Retinal pigment epithelial cell (primary cell): Measurements from ENCODE around the gene CHRM5.

ENCODE experiments used
- DNase-seq: peaks from one replicate; pipeline ENCODE4 v3.0.0-alpha.2; 2010; ENCODE audit warnings: low read depth
- H3K4me3 ChIP-seq: 2 replicates; pipeline ENCODE4 v1.5.1; 2011; ENCODE audit warnings: mild to moderate bottlenecking, low read length, control low read depth, moderate library complexity
- TF ChIP-seq, protein P1 (sequence below): conservative IDR thresholded peaks from 2 replicates; pipeline ENCODE4 v1.5.1; 2011; ENCODE audit warnings: low read depth, low read length, control low read depth, inconsistent platforms

The CHRM5 gene

GRCh38 chr15:34038871-34039789 is 70.8 kb downstream of the CHRM5 start, which contains the start of gene AVEN:
AVEN (minus strand) TSS chr15:34039204; CDS start chr15:34039046, 158 bp downstream.
- H3K4me3 ChIP-seq, result peak within 1 kb of the TSS; percentile 90
- TF ChIP-seq, protein P1, sequence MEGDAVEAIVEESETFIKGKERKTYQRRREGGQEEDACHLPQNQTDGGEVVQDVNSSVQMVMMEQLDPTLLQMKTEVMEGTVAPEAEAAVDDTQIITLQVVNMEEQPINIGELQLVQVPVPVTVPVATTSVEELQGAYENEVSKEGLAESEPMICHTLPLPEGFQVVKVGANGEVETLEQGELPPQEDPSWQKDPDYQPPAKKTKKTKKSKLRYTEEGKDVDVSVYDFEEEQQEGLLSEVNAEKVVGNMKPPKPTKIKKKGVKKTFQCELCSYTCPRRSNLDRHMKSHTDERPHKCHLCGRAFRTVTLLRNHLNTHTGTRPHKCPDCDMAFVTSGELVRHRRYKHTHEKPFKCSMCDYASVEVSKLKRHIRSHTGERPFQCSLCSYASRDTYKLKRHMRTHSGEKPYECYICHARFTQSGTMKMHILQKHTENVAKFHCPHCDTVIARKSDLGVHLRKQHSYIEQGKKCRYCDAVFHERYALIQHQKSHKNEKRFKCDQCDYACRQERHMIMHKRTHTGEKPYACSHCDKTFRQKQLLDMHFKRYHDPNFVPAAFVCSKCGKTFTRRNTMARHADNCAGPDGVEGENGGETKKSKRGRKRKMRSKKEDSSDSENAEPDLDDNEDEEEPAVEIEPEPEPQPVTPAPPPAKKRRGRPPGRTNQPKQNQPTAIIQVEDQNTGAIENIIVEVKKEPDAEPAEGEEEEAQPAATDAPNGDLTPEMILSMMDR, result no peak
- no peak for DNase-seq

DNA sequence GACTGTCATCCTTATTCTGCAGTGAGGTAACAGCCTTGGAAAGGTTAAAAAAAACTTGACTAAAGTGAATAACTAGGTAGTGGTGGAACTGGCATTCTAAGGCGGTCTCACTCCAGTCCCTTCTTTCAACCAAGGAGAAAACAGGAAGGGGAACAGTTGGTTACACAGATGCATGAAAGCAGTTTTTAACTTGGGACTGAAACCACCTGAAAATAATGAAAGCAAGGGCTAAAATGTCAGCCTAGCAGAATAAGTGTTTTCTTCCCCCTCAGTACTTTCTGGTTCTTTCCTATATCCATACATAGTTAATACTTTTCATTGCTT is 71.5 kb downstream of the CHRM5 start:
- TF ChIP-seq, protein P1, result no peak
- no peak for DNase-seq
- peak overlapping the region; percentile 51 for H3K4me3 ChIP-seq

- TF ChIP-seq, protein P1, result no peak
- no peak for DNase-seq
- H3K4me3 ChIP-seq, result no peak overlapping the region
Measured at GRCh38 chr15:34043391-34043790, 75.1 kb downstream of the CHRM5 start.

- TF ChIP-seq, protein P1, result no peak
- H3K4me3 ChIP-seq, result no peak overlapping the region
- DNase-seq, result no peak
Measured at GRCh38 chr15:34043813-34044212, 75.5 kb downstream of the CHRM5 start.

GRCh38 chr15:34046471-34047145 is 78.3 kb downstream of the CHRM5 start:
- TF ChIP-seq, protein P1, result no peak
- no peak for DNase-seq
- H3K4me3 ChIP-seq, result no peak overlapping the region

DNA sequence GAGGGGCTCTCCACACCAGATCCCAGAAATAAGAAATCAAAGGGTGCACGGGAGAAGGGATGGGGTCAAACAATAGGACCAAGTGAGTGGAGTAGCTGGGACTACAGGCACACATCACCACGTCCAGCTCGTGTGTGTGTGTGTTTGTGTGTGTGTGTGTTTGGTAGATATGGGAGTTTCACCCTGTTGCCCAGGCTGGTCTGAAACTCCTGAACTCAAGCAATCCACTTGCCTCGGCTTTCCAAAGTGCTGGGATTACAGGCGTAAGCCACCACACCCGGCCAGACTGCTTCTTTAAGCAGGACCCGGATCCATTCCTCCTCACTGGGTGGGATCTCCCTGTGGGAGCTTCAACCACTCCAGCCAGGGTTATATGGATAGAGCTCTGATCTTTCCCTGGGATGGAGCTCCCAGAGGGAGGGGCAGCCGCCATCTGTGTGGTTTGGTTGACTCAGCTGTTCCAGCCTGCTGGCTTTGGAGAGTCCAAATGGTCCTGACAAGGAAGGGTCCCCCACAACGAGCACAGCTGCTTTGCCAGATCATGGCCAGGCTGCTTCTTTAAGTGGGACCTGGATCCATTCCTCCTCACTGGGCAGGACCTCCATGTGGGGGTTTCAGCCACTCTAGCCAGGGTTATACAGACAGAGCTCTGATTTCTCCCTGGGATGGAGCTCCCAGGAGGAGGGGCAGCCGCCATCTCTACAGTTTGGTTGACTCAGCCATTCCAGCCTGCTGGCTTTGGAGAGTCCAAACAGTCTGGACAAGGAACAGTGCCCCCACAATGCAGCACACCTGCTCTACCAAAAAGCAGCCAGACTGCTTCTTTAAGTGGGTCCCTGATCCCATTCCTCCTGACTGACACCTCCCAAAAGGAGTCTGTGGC is 79.8 kb downstream of the CHRM5 start:
- TF ChIP-seq, protein P1, result no peak
- DNase-seq, result no peak
- H3K4me3 ChIP-seq, result no peak overlapping the region
